Pancreas (tissue), 10 donors: ENCODE results near the gene NDUFB5. TPM values are rescaled to one million over a fixed set of nuclear protein-coding genes. Genes with fewer than 3 reads are reported as not detected.

Experiments used
- ATAC-seq, 4 donors: fragments of 200-7000 bp; cut with Tn5 transposase; one replicate each; pipeline versions ENCODE4 v1.8.0 to v1.9.1; 2020; ENCODE audit warnings: mild to moderate bottlenecking in 4 of 4, moderate library complexity in 4 of 4
- DNase-seq, 6 donors: peaks; one replicate each; pipeline ENCODE4 v3.0.0-alpha.2; 2020
- FAIRE-seq: peaks from 2 replicates; lab custom pipeline; 2012; peaks lifted over from hg19 to GRCh38; lab: Jason Lieb, UNC
- H3K27ac ChIP-seq, 4 donors: fragments of 200-600 bp; sonication (generic); 1 replicate in 3 of 4; 2 replicates in 1 of 4; pipeline versions ENCODE4 v1.5.0 to v1.8.0; 2020
- H3K27me3 ChIP-seq, 4 donors: fragments of 200-600 bp; one replicate each; pipeline ENCODE4 v1.8.0; 2021
- H3K36me3 ChIP-seq, 3 donors: fragments of 200-600 bp; sonication (generic) in 1 of 3; one replicate each; pipeline versions ENCODE4 v1.5.0 to v1.8.0; 2020 to 2021
- H3K4me1 ChIP-seq, 3 donors: fragments of 200-600 bp; one replicate each; pipeline ENCODE4 v1.8.0; 2021
- H3K4me3 ChIP-seq, 4 donors: fragments of 200-600 bp; sonication (generic) in 2 of 4; one replicate each; pipeline versions ENCODE4 v1.5.0 to v1.8.0; 2020 to 2021
- H3K9me3 ChIP-seq, 4 donors: fragments of 200-600 bp; one replicate each; pipeline ENCODE4 v1.8.0; 2021
- WGBS, 2 donors: extraction: QIAGEN DNeasy Blood & Tissue Kit; methylation state at CpG; one replicate each; pipeline ENCODE4 v1.1.7; 2013; 5-methylcytosine and 5-hydroxymethylcytosine counted together
- intact Hi-C, 3 donors: fragments of 100-400 bp; cut with DNase I; formaldehyde crosslinking; loops; one replicate each; pipeline versions ENCODE4 v1.11.1 to v1.14.2; 2022
- polyA plus RNA-seq, 2 donors: library from polyadenylated mRNA; stranded (reverse); fragments of 200-250 nt; gene quantifications; one replicate each; pipeline ENCODE4 v1.2.3, GENCODE V29; 2013
- total RNA-seq, 6 donors: library from RNA; stranded (reverse); fragmentation: NEBNext Ultra II Directional in 4 of 6; extraction: Animal tissue kit (Norgen Biotek cat#: 25700) in 4 of 6; gene quantifications; one replicate each; pipeline versions ENCODE4 v1.2.1 to v1.2.4, GENCODE V29; 2021 to 2023
- TF ChIP-seq, protein P1 (sequence below), 4 donors: fragments of 200-600 bp; sonication (generic) in 3 of 4; IDR thresholded peaks; one replicate each; pipeline versions ENCODE4 v1.5.0 to v1.8.0; 2021; ENCODE audit warnings: antibody characterized with exemption in 4 of 4
- donor health status: healthy with polysubstance abuse.
- donor health status: DM: no; HTN: no; CAD: no; lungs with moderate emphysema.
- donor health status: DM: no; HTN: no; CAD: no.
- donor health status: control.
- donor health status: control.
- donor health status: Bipolar disorder and iron deficiency.
- donor health status: DM: yes; HTN: yes; CAD: no.
- donor health status: DM: no; HTN: no; CAD: no.
- donor health status: DM: no; HTN: no; CAD: no.
- donor health status: DM: yes; HTN: yes; CAD: no.

NDUFB5 gene
- total and polyA plus RNA-seq, 8 donors = 30.6 to 52.0 (median 44.7) TPM

- no peak for FAIRE-seq
Measured at GRCh38 chr3:179591313-179591712, 13.3 kb upstream of the NDUFB5 start.

DNA sequence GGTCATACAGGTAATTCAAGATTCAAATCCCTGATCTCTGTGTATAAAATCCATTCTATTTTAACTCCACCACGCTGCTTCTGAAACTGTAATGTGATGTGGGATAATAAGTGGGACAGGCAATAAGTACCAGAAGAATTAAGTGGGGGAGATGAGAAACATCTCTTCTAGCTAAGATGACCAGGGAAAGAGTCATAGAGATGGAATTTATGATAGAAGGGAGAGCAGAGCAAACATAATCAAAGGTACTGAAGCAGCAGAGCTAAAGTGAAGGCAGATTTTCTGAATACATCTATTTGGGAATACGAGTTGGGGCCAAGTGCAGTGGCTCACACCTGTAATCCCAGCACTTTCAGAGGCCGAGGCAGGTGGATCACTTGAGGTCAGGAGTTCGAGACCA lies 5.1 kb upstream of the NDUFB5 start:
- ATAC-seq (no peak), DNase-seq (no peak), FAIRE-seq (no peak)
- Histone ChIP-seq H3K27me3 (no peaks in the 10 kb centered on the region), H3K4me3 (no peak overlapping the region), H3K36me3 (peaks cover 0 to 24% (median 14%) of the 10 kb centered on the region in 3 donors), H3K4me1 (peaks cover 0 to 12% (median 4%) of the 10 kb centered on the region in 3 donors), H3K9me3 (no peaks in the 10 kb centered on the region), H3K27ac (no peak overlapping the region)
- intact Hi-C loops = no loop called here
- WGBS, 2 donors = 85 to 89% methylated on average over 4 of the region's 4 CpGs
- TF ChIP-seq, protein P1, sequence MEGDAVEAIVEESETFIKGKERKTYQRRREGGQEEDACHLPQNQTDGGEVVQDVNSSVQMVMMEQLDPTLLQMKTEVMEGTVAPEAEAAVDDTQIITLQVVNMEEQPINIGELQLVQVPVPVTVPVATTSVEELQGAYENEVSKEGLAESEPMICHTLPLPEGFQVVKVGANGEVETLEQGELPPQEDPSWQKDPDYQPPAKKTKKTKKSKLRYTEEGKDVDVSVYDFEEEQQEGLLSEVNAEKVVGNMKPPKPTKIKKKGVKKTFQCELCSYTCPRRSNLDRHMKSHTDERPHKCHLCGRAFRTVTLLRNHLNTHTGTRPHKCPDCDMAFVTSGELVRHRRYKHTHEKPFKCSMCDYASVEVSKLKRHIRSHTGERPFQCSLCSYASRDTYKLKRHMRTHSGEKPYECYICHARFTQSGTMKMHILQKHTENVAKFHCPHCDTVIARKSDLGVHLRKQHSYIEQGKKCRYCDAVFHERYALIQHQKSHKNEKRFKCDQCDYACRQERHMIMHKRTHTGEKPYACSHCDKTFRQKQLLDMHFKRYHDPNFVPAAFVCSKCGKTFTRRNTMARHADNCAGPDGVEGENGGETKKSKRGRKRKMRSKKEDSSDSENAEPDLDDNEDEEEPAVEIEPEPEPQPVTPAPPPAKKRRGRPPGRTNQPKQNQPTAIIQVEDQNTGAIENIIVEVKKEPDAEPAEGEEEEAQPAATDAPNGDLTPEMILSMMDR (IDR thresholded peaks at IDR 0.05) = no peak

More at GRCh38 chr3:179591313-179591712, 13.3 kb upstream of the NDUFB5 start:
- TF ChIP-seq, protein P1 (IDR thresholded peaks at IDR 0.05) = no peak
- no peak overlapping the region for H3K27ac ChIP-seq
- WGBS, 2 donors = 87 to 94% methylated on average over 1 of the region's 1 CpG
- intact Hi-C loops = no loop called here
- ATAC-seq (no peak), DNase-seq (no peak)
- no peak overlapping the region for H3K4me3 ChIP-seq
- no peaks in the 10 kb centered on the region for H3K27me3 ChIP-seq
- H3K4me1 ChIP-seq = no peaks in the 10 kb centered on the region
- H3K9me3 ChIP-seq = no peaks in the 10 kb centered on the region
- peaks cover 0 to 58% (median 23%) of the 10 kb centered on the region in 3 donors for H3K36me3 ChIP-seq

DNA sequence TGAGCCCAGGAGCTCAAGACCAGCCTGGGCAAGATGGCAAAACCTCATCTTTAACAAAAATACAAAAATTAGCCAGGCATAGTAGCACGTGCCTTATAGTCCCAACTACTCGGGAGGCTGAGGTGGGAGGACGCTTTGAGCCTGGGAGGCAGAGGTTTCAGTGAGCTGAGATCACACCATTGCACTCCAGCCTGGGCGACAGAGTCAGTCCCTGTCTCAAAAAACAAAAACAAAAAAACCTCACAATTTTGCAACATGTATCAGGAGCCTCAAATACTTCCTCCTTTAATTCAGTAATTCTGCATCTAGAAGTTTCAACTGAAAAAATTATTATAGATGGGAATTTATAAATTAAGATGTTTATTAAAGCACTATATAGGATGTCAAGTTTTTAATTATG lies 1.3 kb upstream of the NDUFB5 start:
- DNase-seq = no peak
- 84 to 85% methylated on average over 4 of the region's 4 CpGs for WGBS, 2 donors
- no peak for FAIRE-seq
- no peaks in the 10 kb centered on the region for H3K9me3 ChIP-seq
- peaks cover 3 to 16% (median 10%) of the 10 kb centered on the region in 3 donors for H3K4me1 ChIP-seq
- no peak overlapping the region for H3K27ac ChIP-seq
- H3K36me3 ChIP-seq = peaks cover 0 to 15% (median 8%) of the 10 kb centered on the region in 3 donors
- no peak for ATAC-seq
- TF ChIP-seq, protein P1 (IDR thresholded peaks at IDR 0.05) = no peak
- intact Hi-C loops = no loop called here
- H3K4me3 ChIP-seq = peak overlapping the region in 2 of 4 donors; percentile 63 to 83
- H3K27me3 ChIP-seq = no peaks in the 10 kb centered on the region

- Histone ChIP-seq H3K4me3 (peak overlapping the region; percentile 63 to 83 (median 71)), H3K9me3 (no peaks in the 10 kb centered on the region), H3K36me3 (peaks cover 0 to 15% (median 8%) of the 10 kb centered on the region in 3 donors), H3K27me3 (no peaks in the 10 kb centered on the region), H3K27ac (peak overlapping the region; percentile 76 to 82 (median 79)), H3K4me1 (peaks cover 3 to 16% (median 10%) of the 10 kb centered on the region in 3 donors)
- DNase-seq (no peak), ATAC-seq (no peak), FAIRE-seq (no peak)
- TF ChIP-seq, protein P1 (IDR thresholded peaks at IDR 0.05) = no peak
- 0% methylated on average over 3 of the region's 3 CpGs for WGBS, 2 donors
- intact Hi-C loops = no loop called here
Measured at GRCh38 chr3:179603831-179604230, 763 bp upstream of the NDUFB5 start.

DNA sequence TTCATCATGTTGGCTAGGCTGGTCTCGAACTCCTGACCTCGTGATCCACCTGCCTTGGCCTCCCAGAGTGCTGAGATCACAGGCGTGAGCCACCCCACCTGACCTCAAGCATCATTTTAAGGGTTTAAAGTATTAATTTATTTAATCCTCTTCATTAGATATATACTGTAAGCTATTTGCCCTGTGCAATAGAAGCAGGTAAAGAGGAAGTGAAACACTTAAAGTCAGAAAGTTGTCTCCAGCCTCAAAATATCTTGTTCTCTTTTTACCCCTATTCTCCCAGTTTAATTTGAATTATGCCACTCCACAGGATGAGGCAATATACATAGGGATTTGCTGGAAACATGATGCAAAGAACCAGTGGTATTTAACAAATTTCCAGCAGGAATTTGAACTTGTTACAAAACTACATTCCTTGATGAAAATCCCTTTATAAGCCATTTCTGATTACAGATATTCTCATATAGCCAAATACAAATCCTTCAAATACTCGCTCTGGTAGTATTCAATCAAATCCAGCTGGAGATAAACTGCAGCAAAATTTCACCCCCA lies 2.0 kb downstream of the NDUFB5 start:
- Histone ChIP-seq H3K4me3 (no peak overlapping the region), H3K36me3 (peaks cover 0 to under 1% (median 0%) of the 10 kb centered on the region in 3 donors), H3K4me1 (peaks cover 3 to 16% (median 10%) of the 10 kb centered on the region in 3 donors), H3K9me3 (no peaks in the 10 kb centered on the region), H3K27me3 (no peaks in the 10 kb centered on the region), H3K27ac (no peak overlapping the region)
- intact Hi-C loops = no loop called here
- WGBS, 2 donors = 86 to 91% methylated on average over 4 of the region's 4 CpGs
- FAIRE-seq = no peak
- no peak for ATAC-seq
- DNase-seq = no peak
- TF ChIP-seq, protein P1 (IDR thresholded peaks at IDR 0.05) = no peak
